Endodermal cell (in vitro differentiated cells): ENCODE results near the gene PLS3. TPM values are rescaled to one million over a fixed set of nuclear protein-coding genes. Genes with fewer than 3 reads are reported as not detected.
A peak's percentile ranks its signal among the peaks of the same experiment; 100 is the strongest.

Source experiments
- DNase-seq: peaks from one replicate; pipeline ENCODE4 v3.0.0-alpha.2; 2017
- H3K27ac ChIP-seq: 2 replicates; pipeline ENCODE4 v1.5.1; 2013; ENCODE audit warnings: mild to moderate bottlenecking, low read depth, low read length, moderate library complexity
- H3K27me3 ChIP-seq: 2 replicates; pipeline ENCODE4 v1.6.1; 2013; ENCODE audit warnings: mild to moderate bottlenecking, low read length, moderate library complexity; ENCODE audit not compliant: insufficient read depth, control insufficient read depth, poor library complexity, severe bottlenecking
- H3K36me3 ChIP-seq: 2 replicates; pipeline ENCODE4 v1.7.0; 2013; ENCODE audit warnings: mild to moderate bottlenecking, low read length, moderate library complexity; ENCODE audit not compliant: control insufficient read depth, insufficient read depth
- H3K4me1 ChIP-seq: one replicate; pipeline ENCODE4 v1.7.0; 2013; ENCODE audit warnings: low read length; ENCODE audit not compliant: control insufficient read depth, insufficient read depth
- H3K4me3 ChIP-seq: 2 replicates; pipeline ENCODE4 v1.5.1; 2013; ENCODE audit warnings: mild to moderate bottlenecking, low read length, moderate library complexity
- H3K9ac ChIP-seq: 2 replicates; pipeline ENCODE4 v1.6.1; 2013; ENCODE audit warnings: mild to moderate bottlenecking, low read length, moderate library complexity; ENCODE audit not compliant: poor library complexity, severe bottlenecking; ENCODE audit errors: extremely low read depth
- H3K9me3 ChIP-seq: 2 replicates; pipeline ENCODE4 v1.6.1; 2013; ENCODE audit warnings: mild to moderate bottlenecking, low read length, moderate library complexity; ENCODE audit not compliant: control insufficient read depth
- H3K27ac Mint-ChIP-seq: 2 replicates; pipeline ENCODE4 v1.8.0; 2020; ENCODE audit warnings: mixed read lengths
- H3K27me3 Mint-ChIP-seq: 2 replicates; pipeline ENCODE4 v1.8.0; 2021; ENCODE audit warnings: mild to moderate bottlenecking, mixed read lengths; ENCODE audit not compliant: insufficient read depth
- H3K36me3 Mint-ChIP-seq: 2 replicates; pipeline ENCODE4 v1.8.0; 2020; ENCODE audit warnings: low read depth, mixed read lengths
- H3K4me1 Mint-ChIP-seq: 2 replicates; pipeline ENCODE4 v1.8.0; 2020; ENCODE audit warnings: mixed read lengths
- H3K4me3 Mint-ChIP-seq: 2 replicates; pipeline ENCODE4 v1.8.0; 2020; ENCODE audit warnings: mild to moderate bottlenecking, moderate library complexity, mixed read lengths
- H3K9me3 Mint-ChIP-seq: 2 replicates; pipeline ENCODE4 v1.8.0; 2020; ENCODE audit warnings: mild to moderate bottlenecking, mixed read lengths
- WGBS, 2 experiments: methylation state at CpG; one replicate each; pipeline versions ENCODE4 v1.1.5 to v1.1.7; 2013; ENCODE audit warnings: missing lambda C conversion rate in 2 of 2, mixed read lengths in 1 of 2; ENCODE audit not compliant: insufficient coverage in 1 of 2, insufficient read length in 1 of 2; 5-methylcytosine and 5-hydroxymethylcytosine counted together
- total RNA-seq, 2 donors: library from RNA; stranded (reverse); fragmentation: NEBNext Ultra II Directional in 1 of 2; extraction: Animal tissue kit (Norgen Biotek cat#: 25700) in 1 of 2; gene quantifications; 2 replicates in 1 of 2; 3 replicates in 1 of 2; pipeline ENCODE4 v1.2.1, GENCODE V29; 2021
- TF ChIP-seq, protein P1 (sequence below): fragments of 200-600 bp; sonication (generic); conservative IDR thresholded peaks from 2 replicates; pipeline ENCODE4 v1.5.0; 2021; ENCODE audit warnings: antibody characterized with exemption, mild to moderate bottlenecking

The PLS3 gene
- total RNA-seq, 2 donors from 2014 or later = 81.6 to 179 TPM

DNA sequence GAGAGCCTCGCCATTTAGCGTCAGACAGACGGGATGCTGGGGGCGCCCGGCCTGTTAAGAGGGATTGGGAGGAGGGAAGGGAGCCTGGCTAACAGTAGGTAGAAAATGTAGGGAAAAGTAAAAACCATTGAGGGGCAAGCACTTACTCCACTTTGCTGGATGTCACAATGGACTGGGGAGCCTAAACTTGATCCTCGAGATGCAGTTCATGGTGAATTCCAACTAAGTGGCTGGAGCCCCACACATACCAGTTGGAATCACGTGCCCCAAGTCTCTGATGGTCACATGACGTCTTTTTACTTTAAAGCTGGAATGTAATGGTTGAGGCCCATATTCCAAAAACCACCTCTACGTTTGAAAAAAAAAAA is 1.5 kb downstream of the PLS3 start:
- H3K36me3 Mint-ChIP-seq = peaks cover 11% of the 10 kb centered on the region
- no peak for DNase-seq
- H3K27ac Mint-ChIP-seq = peak overlapping the region; percentile 98
- H3K4me1 Mint-ChIP-seq = peaks cover 37% of the 10 kb centered on the region
- no peaks in the 10 kb centered on the region for H3K4me1 ChIP-seq
- no peaks in the 10 kb centered on the region for H3K9me3 Mint-ChIP-seq
- peaks cover 4% of the 10 kb centered on the region for H3K27me3 Mint-ChIP-seq
- TF ChIP-seq, protein P1, sequence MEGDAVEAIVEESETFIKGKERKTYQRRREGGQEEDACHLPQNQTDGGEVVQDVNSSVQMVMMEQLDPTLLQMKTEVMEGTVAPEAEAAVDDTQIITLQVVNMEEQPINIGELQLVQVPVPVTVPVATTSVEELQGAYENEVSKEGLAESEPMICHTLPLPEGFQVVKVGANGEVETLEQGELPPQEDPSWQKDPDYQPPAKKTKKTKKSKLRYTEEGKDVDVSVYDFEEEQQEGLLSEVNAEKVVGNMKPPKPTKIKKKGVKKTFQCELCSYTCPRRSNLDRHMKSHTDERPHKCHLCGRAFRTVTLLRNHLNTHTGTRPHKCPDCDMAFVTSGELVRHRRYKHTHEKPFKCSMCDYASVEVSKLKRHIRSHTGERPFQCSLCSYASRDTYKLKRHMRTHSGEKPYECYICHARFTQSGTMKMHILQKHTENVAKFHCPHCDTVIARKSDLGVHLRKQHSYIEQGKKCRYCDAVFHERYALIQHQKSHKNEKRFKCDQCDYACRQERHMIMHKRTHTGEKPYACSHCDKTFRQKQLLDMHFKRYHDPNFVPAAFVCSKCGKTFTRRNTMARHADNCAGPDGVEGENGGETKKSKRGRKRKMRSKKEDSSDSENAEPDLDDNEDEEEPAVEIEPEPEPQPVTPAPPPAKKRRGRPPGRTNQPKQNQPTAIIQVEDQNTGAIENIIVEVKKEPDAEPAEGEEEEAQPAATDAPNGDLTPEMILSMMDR = no peak
- H3K9ac ChIP-seq = peak overlapping the region; percentile 78
- 0 to 4% methylated on average over 3 to 9 of the region's 9 CpGs for WGBS, 2 experiments
- H3K36me3 ChIP-seq = no peaks in the 10 kb centered on the region
- no peak overlapping the region for H3K27ac ChIP-seq
- H3K27me3 ChIP-seq = no peaks in the 10 kb centered on the region
- no peaks in the 10 kb centered on the region for H3K9me3 ChIP-seq
- peak overlapping the region; percentile 87 for H3K4me3 ChIP-seq
- H3K4me3 Mint-ChIP-seq = peak overlapping the region; percentile 99

DNA sequence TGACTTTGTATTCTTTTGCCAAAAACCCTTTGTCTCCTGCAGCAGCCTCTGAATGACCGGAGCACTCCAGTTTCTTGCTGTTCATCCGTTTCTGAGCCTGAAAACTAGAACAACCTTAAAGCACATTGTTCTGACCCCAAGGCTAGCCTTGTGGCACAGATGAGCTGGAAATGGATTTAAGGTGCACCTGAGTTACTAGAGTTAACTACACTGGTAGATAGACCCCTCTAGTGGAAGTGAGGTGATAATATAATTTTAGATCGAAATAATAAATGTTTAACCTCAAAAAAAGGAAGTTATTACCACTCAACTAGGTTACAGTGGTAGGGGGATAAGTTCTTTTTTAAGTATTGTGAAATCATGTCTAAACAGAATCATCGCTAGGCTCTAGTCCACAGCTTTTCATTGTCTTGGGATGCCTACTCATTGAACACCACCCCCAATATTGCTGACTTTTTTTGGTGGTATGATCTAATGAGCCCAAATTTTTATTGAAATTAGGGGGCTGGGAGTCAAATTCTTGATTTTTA is 2.7 kb downstream of the PLS3 start:
- Histone ChIP-seq H3K27me3 (no peaks in the 10 kb centered on the region), H3K4me1 (no peaks in the 10 kb centered on the region), H3K4me3 (peak overlapping the region; percentile 87), H3K9me3 (no peaks in the 10 kb centered on the region), H3K27ac (no peak overlapping the region), H3K9ac (no peak overlapping the region), H3K36me3 (no peaks in the 10 kb centered on the region)
- Mint-ChIP-seq H3K9me3 (no peaks in the 10 kb centered on the region), H3K27ac (no peak overlapping the region), H3K4me1 (peaks cover 37% of the 10 kb centered on the region), H3K36me3 (peaks cover 15% of the 10 kb centered on the region), H3K4me3 (no peak overlapping the region), H3K27me3 (no peaks in the 10 kb centered on the region)
- TF ChIP-seq, protein P1 = peak; percentile 33
- WGBS, 2 experiments = 86% methylated on average over 2 of the region's 4 CpGs; no CpG with 5 or more reads in 1 of the 2 experiments
- DNase-seq = no peak

DNA sequence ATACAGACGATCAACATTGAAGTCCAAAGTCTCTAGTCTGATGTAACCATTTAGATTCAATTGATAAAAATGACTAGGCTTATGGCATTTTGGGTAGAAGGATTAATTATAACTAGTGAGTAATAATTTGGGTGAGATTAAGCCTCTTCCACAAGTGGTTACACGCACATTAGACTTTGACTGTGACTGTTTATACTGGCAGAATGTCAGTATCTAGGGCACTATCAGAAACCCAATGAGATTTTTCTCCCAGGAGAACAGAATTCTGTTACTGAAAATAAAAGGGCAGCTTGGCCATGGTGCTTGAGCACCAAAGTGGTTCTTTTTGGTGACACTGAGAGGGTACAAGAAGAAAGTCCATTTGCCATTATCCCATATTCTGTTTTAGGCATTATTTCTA is 3.3 kb downstream of the PLS3 start:
- WGBS, 2 experiments = 90% methylated on average over 2 of the region's 2 CpGs; no CpG with 5 or more reads in 1 of the 2 experiments
- H3K36me3 ChIP-seq = no peaks in the 10 kb centered on the region
- H3K4me1 Mint-ChIP-seq = peaks cover 37% of the 10 kb centered on the region
- no peak overlapping the region for H3K27ac ChIP-seq
- no peak overlapping the region for H3K9ac ChIP-seq
- H3K27ac Mint-ChIP-seq = no peak overlapping the region
- H3K4me3 ChIP-seq = no peak overlapping the region
- DNase-seq = no peak
- no peaks in the 10 kb centered on the region for H3K9me3 ChIP-seq
- peaks cover 18% of the 10 kb centered on the region for H3K36me3 Mint-ChIP-seq
- no peaks in the 10 kb centered on the region for H3K4me1 ChIP-seq
- TF ChIP-seq, protein P1 = no peak
- H3K4me3 Mint-ChIP-seq = no peak overlapping the region
- H3K27me3 ChIP-seq = no peaks in the 10 kb centered on the region
- H3K27me3 Mint-ChIP-seq = no peaks in the 10 kb centered on the region
- H3K9me3 Mint-ChIP-seq = no peaks in the 10 kb centered on the region
